Measurements from ENCODE around the gene EDA.
"Not testable (repeated sequence)": the region's sequence is repeated elsewhere in the genome, so short reads cannot be mapped to it uniquely, and the experiment has no call there.

The EDA gene

GRCh38 chrX:69948276-69948797 lies 332.4 kb downstream of the EDA start:
- no peak for DNase-seq

DNA sequence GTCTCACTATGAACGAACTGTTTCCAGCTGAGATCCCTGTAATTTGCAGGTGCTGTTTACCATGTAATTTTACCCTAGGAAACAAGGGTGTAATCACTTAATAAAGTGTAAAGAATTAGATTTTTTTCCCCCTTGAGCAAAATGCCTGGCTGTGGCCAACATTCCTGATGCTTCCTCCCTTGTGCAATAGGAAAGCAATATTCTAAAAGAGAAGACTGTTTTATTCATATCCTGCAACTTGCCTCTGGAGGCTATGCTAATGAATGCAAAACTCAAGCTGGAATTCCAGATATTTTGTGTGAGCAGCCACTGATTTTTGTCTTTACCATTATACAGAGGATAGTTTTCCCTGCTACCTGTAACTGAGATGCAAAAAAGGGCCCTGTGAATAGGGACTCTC lies 335.8 kb downstream of the EDA start:
- no peak for DNase-seq

DNA sequence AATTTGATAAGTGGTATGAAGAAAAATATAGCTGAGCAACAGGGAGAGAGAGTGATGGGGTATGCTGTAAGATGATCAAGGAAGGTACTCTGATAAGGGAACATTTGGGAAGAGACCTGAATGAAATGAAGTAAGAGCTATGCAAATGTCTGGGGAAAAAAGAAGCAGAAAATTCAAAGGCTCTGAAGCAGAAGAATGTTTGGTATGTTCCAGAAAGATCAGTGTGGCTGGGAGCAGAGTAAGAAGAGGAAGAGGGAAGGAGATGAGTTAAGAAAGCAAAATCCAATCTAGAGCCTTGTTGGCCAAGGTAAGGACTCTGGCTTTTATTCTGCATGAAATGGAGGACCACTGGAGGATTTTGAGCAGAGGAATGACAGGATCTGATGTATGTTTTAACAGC lies 343.8 kb downstream of the EDA start:
- DNase-seq: no peak

GRCh38 chrX:69961365-69962072 lies 345.6 kb downstream of the EDA start:
- DNase-seq: no peak

DNA sequence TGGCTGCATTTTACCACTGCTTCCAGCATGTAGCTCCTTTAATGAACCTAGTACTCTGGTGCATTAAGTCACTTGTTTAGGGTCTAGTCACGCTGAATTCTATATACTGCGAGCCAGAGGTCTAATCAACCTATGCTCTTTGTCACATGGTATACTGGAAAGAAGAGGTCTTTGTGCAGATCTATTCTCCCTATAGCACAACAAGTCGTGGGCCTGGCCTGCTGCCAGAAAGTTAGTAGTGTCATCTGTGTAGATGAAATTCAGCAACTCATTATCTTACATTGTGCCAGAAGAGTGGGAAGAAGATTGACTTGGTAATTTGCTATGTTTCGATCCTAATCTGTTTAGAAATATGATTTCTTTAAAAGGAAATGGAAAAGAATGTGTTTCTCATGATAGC lies 353.0 kb downstream of the EDA start:
- peak in 27 of 56 donors; percentile 0 to 60 (median 3) for DNase-seq

DNA sequence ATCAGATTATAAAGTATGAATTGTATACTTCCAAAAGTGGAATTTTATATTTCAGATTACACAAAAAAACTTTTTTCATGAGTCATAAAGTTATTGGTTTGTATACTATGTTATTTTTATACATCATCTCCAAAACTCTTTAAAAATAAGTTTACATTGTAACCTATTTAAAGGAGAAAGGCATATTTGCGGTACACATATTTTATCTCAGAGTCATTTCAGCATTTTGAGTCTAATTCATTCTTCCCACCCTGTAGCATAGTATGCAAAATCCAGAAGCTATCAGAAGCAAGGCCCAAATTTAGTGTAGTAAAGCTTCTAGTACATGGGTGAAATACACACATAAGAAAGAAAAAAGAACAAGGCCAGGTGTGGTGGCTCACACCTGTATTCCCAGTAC lies 353.5 kb downstream of the EDA start:
- no peak for DNase-seq

DNA sequence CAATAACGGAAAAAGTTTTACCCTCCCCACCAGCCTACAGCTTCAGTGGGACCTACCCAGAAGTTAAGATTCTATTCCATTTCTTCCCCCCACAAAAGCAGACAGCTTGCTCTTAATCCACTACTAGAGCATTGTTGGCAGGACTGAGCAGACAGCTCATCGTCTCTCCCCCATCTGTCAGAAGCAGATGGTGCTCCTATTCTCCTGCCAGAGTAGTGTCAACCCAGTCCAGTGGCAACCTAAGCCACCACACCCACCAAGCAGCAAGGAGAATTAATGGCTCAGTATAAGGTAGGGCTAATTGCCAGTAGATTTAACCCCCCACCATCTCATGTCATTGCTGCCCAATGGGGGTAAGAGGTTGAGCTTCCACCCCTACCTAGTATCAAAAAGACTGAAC lies 371.8 kb downstream of the EDA start:
- no peak for DNase-seq

- DNase-seq: no peak
Measured at GRCh38 chrX:69988955-69989394, 373.1 kb downstream of the EDA start.

DNA sequence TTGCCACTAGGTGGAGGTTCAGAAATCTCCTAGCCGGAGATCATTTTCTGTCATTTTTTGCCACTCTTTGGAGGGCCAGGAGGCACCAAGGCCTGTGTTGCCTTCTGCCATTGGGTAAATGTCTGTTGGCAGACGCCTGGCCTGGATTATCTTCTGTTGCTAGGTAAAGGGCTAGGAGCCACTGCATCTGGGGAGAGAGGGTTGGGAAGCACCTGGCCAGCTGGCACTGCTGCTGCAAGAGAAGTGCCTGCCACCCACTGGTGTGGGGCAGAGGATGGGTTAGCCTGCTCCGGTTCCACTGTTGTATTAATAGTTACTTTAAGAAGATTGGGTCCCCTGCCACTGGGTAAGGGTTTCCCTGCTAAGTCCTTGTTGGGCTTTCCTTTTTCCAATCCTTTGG lies 375.8 kb downstream of the EDA start:
- no peak for DNase-seq

- DNase-seq: no peak
Measured at GRCh38 chrX:69993494-69993893, 377.6 kb downstream of the EDA start.

GRCh38 chrX:69995362-69996112 lies 379.6 kb downstream of the EDA start:
- no peak for DNase-seq

GRCh38 chrX:69996113-69996468 lies 380.2 kb downstream of the EDA start:
- no peak for DNase-seq

- DNase-seq: not testable (repeated sequence)
Measured at GRCh38 chrX:69998299-69998698, 382.4 kb downstream of the EDA start.

DNA sequence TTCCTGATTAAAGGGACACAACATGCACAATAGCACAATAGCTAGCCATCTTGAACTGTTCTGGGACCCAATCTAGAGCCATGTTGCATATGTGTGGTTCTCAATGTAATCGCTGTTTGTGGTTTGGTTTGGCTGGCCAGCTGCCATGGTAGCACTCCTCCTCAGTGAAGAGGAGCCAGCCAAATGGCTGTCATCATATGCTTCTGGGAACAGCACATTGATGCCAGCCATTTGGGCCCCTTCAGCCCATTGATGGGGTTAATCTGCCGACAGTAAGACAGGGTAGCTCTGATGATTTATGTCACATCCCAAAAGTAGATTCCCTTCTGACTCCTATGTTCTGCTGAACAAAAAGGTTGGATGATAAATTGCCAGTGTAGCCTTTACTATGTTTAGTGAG lies 385.4 kb downstream of the EDA start:
- no peak for DNase-seq

DNA sequence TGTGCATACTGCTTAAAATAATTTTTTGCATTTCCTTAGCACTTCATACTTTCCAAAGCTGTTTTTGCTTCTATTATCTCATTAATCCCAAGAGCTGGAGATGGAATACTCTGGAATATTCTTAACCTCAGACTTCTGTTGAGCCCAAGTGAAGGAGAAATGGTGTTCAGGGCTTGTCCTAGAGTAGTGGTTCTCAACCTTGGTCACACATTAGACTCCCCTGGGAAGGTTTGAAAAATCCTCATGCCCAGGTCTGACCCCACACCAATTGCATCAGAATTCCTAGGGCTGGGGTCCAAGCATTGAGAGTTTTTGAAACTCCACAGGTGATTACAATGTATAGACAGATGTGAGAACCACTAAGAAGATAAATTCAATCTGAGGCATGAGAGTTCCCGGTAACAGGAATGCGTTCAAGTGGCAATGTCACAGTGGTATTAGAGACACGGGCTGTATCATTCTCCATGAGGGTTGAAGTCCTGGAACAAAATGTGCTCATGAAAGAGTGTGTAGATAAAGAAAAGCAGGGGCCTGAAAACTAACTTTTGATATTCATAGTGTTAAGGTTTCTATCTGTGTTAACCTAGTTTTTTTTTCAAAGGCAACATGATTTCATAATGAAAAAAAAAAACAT lies 385.9 kb downstream of the EDA start:
- DNase-seq: no peak

- DNase-seq: no peak
Measured at GRCh38 chrX:70007946-70008345, 392.0 kb downstream of the EDA start.

DNA sequence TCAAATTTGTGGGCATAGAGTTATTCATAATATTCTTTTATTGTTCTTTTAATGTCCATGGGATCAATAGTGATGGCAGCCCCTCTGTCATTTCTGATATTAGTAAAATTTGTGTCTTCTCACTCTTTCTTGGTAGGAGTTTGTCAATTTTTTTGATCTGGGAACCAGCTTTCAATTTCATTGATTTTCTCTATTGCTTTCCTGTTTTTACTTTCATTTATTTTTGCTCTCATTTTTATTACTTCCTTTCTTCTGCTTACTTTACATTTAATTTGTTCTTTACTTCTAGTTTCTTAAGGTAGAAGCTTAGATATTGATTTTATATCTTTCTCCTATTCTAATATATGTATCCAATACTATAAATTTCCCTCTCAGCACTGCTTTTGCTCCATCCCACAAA lies 393.1 kb downstream of the EDA start:
- no peak for DNase-seq

DNA sequence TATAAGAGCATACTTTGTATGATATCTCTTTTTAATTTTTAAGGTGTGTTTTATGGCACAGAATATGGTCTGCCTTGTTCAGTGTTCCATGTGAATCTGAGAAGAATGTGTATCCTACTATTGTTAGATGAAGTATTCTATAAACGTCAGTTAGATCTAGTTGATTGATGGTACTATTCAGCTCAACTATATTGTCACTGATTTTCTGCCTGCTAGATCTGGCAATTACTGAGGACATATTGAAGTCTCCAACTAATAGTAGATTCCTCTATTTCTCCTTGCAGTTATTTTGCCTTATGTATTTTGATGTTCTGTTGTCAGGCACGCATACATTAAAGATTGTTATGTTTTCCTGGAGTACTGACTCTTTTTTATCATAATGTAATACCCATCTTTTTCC lies 394.1 kb downstream of the EDA start:
- DNase-seq: no peak

- no peak for DNase-seq
Measured at GRCh38 chrX:70012756-70013155, 396.8 kb downstream of the EDA start.

DNA sequence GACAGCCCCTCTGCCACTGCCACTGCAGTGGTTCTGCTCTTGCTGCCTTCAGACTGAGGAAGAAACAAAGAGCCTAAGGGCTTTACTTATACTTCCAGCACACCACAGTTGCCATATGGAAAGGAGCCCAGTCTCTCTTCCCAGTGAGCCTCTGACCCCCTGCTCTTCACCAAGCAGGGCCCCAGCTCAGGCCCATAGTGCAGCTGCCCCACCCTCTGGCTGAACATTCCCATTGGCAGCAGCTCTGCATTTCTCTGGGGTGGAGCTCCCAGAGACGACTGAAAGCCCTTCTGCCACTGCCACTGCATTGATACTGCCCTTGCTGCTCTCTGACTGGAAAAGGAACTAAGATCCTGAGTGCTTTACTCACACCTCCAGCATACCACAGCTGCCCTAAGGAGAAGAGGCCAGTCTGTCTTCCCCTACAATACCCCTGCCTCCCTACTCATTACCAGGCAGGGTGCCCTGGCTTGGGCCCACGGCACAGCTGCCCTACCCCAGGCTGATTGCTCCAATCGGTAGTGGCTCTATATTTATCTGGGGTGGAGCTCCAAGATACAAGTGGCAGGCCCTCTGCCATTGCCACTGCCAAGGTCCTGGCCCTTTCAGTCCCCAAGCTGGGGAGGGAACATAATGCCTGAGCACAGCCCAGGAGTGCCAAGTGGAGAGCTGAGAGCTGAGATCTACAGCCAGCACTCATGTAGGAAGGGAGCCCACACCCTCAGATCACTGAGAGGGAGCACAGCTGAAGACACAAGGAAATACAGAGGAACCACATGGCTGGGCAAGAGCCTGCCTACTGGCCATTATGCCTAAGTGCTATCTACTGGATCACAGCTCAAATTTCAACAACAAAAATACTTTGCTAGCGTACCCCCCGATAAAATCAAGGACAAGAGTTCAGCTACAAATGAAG lies 397.8 kb downstream of the EDA start:
- no peak for DNase-seq

DNA sequence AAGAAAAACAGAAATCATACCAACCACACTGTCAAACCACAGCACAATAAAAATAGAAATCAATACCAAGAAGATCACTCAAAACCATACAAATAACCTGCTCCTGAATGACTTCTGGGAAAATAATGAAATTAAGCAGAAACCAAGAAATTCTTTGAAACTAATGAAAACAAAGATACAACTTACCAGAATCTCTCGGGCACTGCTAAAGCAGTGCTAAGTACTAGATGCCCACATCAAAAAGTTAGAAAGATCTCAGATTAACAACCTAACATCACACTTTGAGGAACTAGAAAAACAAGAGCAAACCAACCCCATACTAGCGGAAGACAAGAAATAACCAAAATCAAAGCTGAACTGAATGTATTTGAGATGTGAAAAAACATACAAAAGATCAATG lies 400.6 kb downstream of the EDA start:
- DNase-seq: no peak
